ENCODE results near the gene KRT25. TPM values are rescaled to one million over a fixed set of nuclear protein-coding genes. Genes with fewer than 3 reads are reported as not detected.

Gene KRT25
- not detected for total RNA-seq

GRCh38 chr17:40755231-40755630 lies at the start of gene KRT25:
KRT25 (minus strand) TSS chr17:40755331; CDS start chr17:40755271, 60 bp downstream.
- H3K9me3 ChIP-seq, result peaks cover 4 to 5% of the 10 kb centered on the region in 2 donors
- H3K4me3 ChIP-seq, result no peak within 1 kb of the TSS
- no peaks in the 10 kb centered on the region for H3K4me1 ChIP-seq
- intact Hi-C loops (cut with DNase I; ENCODE audit: low total_unique reads) (no loop called here), in situ Hi-C loops (cut with MboI; ENCODE audit: low pct_ligation_motif_present in 1 of 4, low pct_unique_long_range_greater_than_20kb in 1 of 4, low sequenced_read_pairs in 3 of 4) (no loop called here)
- no peak for DNase-seq
- WGBS, 2 donors (ENCODE audit: low coverage in 1 of 2), result 29 to 69% methylated on average over 1 to 4 of the region's 4 CpGs
- H3K36me3 ChIP-seq, result no peaks in the 10 kb centered on the region
- peaks cover 28% of the 10 kb centered on the region for H3K27me3 ChIP-seq
- no peak within 1 kb of the TSS for H3K27ac ChIP-seq
- TF ChIP-seq EP300 (IDR thresholded peaks at IDR 0.05; ENCODE audit: low read depth), result no peak
- TF ChIP-seq POLR2AphosphoS5 (IDR thresholded peaks at IDR 0.05), result no peak
- TF ChIP-seq, protein P1, sequence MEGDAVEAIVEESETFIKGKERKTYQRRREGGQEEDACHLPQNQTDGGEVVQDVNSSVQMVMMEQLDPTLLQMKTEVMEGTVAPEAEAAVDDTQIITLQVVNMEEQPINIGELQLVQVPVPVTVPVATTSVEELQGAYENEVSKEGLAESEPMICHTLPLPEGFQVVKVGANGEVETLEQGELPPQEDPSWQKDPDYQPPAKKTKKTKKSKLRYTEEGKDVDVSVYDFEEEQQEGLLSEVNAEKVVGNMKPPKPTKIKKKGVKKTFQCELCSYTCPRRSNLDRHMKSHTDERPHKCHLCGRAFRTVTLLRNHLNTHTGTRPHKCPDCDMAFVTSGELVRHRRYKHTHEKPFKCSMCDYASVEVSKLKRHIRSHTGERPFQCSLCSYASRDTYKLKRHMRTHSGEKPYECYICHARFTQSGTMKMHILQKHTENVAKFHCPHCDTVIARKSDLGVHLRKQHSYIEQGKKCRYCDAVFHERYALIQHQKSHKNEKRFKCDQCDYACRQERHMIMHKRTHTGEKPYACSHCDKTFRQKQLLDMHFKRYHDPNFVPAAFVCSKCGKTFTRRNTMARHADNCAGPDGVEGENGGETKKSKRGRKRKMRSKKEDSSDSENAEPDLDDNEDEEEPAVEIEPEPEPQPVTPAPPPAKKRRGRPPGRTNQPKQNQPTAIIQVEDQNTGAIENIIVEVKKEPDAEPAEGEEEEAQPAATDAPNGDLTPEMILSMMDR (IDR thresholded peaks at IDR 0.05), result no peak
- TF ChIP-seq POLR2A (IDR thresholded peaks at IDR 0.05), result no peak

GRCh38 chr17:40803617-40804082 lies 48.5 kb upstream of the KRT25 start:
- 7 to 10% methylated on average over 9 to 13 of the region's 13 CpGs for WGBS, 2 donors (ENCODE audit: low coverage in 1 of 2)
- Histone ChIP-seq H3K36me3 (no peaks in the 10 kb centered on the region), H3K9me3 (no peaks in the 10 kb centered on the region), H3K4me1 (peaks cover 0 to 5% (median 1%) of the 10 kb centered on the region in 4 donors), H3K4me3 (no peak overlapping the region), H3K27me3 (peaks cover 78% of the 10 kb centered on the region), H3K27ac (no peak overlapping the region)
- TF ChIP-seq, protein P1 (IDR thresholded peaks at IDR 0.05), result peak; percentile 79 to 87 (median 81)
- TF ChIP-seq POLR2A (IDR thresholded peaks at IDR 0.05), result no peak
- in situ Hi-C loops (cut with MboI; ENCODE audit: low pct_ligation_motif_present in 1 of 4, low pct_unique_long_range_greater_than_20kb in 1 of 4, low sequenced_read_pairs in 3 of 4), result loop anchor here in 3 of 4 donors (10.0 to 25.0 kb wide), 3 partner anchors 534 to 861 kb away; no protein-coding TSS in a partner anchor
- peak; percentile 86 for DNase-seq
- intact Hi-C loops (cut with DNase I; ENCODE audit: low total_unique reads), result loop anchor here (10.0 kb wide), 1 partner anchor 861 kb away; no protein-coding TSS in a partner anchor

DNA sequence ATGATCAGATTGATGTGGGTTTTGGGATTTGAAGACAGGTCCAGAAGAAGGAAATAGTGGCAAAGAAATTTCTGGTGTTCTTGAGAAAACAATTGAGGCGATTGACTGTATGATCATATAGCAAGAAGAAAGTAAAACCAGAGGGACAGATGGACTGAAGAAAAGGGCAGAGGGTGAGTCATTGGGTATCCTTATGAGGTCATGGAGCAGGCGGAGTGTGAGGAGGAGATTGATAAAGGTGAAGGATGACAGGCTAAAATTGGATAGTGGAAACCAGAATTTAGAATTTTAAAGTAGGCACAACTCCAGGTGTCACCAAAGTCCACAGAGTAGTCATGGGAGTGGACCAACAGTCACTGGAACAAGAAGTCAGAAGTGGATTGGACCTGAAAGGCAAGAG lies 46.0 kb upstream of the KRT25 start:
- Histone ChIP-seq H3K27ac (no peak overlapping the region), H3K36me3 (no peaks in the 10 kb centered on the region), H3K4me3 (no peak overlapping the region), H3K4me1 (peaks cover 0 to 5% (median 1%) of the 10 kb centered on the region in 4 donors), H3K9me3 (no peaks in the 10 kb centered on the region), H3K27me3 (peaks cover 77% of the 10 kb centered on the region)
- intact Hi-C loops (cut with DNase I; ENCODE audit: low total_unique reads), result loop anchor here (10.0 kb wide), 1 partner anchor 864 kb away; no protein-coding TSS in a partner anchor
- DNase-seq, result no peak
- TF ChIP-seq EP300 (IDR thresholded peaks at IDR 0.05; ENCODE audit: low read depth), result no peak
- TF ChIP-seq, protein P1 (IDR thresholded peaks at IDR 0.05), result no peak
- no peak for TF ChIP-seq POLR2AphosphoS5 (IDR thresholded peaks at IDR 0.05)
- TF ChIP-seq POLR2A (IDR thresholded peaks at IDR 0.05), result no peak
- WGBS, 2 donors (ENCODE audit: low coverage in 1 of 2), result 53 to 83% methylated on average over 2 of the region's 2 CpGs
- in situ Hi-C loops (cut with MboI; ENCODE audit: low pct_ligation_motif_present in 1 of 4, low pct_unique_long_range_greater_than_20kb in 1 of 4, low sequenced_read_pairs in 3 of 4), result loop anchor here in 3 of 4 donors (10.0 to 25.0 kb wide), 3 partner anchors 536 to 864 kb away; no protein-coding TSS in a partner anchor

GRCh38 chr17:40800381-40800780 lies 45.2 kb upstream of the KRT25 start:
- DNase-seq, result no peak
- intact Hi-C loops (cut with DNase I; ENCODE audit: low total_unique reads) (loop anchor here (10.0 kb wide), 1 partner anchor 864 kb away; no protein-coding TSS in a partner anchor), in situ Hi-C loops (cut with MboI; ENCODE audit: low pct_ligation_motif_present in 1 of 4, low pct_unique_long_range_greater_than_20kb in 1 of 4, low sequenced_read_pairs in 3 of 4) (loop anchor here in 3 of 4 donors (10.0 to 25.0 kb wide), 3 partner anchors 537 to 864 kb away; no protein-coding TSS in a partner anchor)
- peaks cover 78% of the 10 kb centered on the region for H3K27me3 ChIP-seq
- TF ChIP-seq POLR2AphosphoS5 (IDR thresholded peaks at IDR 0.05) (no peak), EP300 (IDR thresholded peaks at IDR 0.05; ENCODE audit: low read depth) (no peak), POLR2A (IDR thresholded peaks at IDR 0.05) (no peak)
- TF ChIP-seq, protein P1 (IDR thresholded peaks at IDR 0.05), result no peak
- H3K9me3 ChIP-seq, result no peaks in the 10 kb centered on the region
- no peaks in the 10 kb centered on the region for H3K36me3 ChIP-seq
- no peak overlapping the region for H3K4me3 ChIP-seq
- peaks cover 0 to 5% (median 1%) of the 10 kb centered on the region in 4 donors for H3K4me1 ChIP-seq
- H3K27ac ChIP-seq, result no peak overlapping the region
- WGBS, 2 donors (ENCODE audit: low coverage in 1 of 2), result 60 to 74% methylated on average over 1 of the region's 1 CpG

Data from transverse colon (tissue), 4 donors.